ENCODE data around the gene FBF1. TPM values are rescaled to one million over a fixed set of nuclear protein-coding genes. Genes with fewer than 3 reads are reported as not detected.

The FBF1 gene
- total RNA-seq, 3 donors from 2014 or later (not counting 1 experiment from before 2014, with no cell fraction given), result 24.9 to 34.0 (median 33.0) TPM

DNA sequence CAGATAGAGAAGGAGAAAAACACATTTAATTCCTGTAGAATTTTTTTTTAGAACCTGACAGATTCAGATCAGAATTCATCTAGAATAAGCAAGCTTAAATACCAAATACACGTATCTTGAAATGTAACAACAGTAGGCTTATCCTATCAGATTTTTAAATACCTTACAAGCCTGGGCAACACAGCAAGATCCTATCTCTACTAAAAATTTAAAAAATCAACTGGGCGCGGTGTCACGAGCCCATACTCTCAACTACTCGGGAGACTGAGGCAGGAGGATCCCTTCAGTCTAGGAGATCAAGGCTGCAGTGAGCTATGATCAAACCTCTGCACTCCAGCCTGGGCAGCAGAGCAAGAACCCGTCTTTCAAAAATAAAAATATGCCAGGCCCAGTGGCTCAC is 24.6 kb upstream of the FBF1 start:
- no peaks in the 10 kb centered on the region for H3K27me3 ChIP-seq (ENCODE audit: control insufficient read depth, insufficient read depth, low read length)
- H3K4me3 ChIP-seq (ENCODE audit: low read length), result no peak overlapping the region
- intact Hi-C loops (cut with micrococcal nuclease), result no loop called here
- no peaks in the 10 kb centered on the region for H3K9me3 ChIP-seq (ENCODE audit: control insufficient read depth, insufficient read depth, low read length)
- H3K9me3 Mint-ChIP-seq, result no peaks in the 10 kb centered on the region
- peaks cover 0 to 6% of the 10 kb centered on the region in 2 donors for H3K4me1 Mint-ChIP-seq
- no peaks in the 10 kb centered on the region for H3K27me3 Mint-ChIP-seq (ENCODE audit: low read depth in 2 of 2)
- TF ChIP-seq, protein P1, sequence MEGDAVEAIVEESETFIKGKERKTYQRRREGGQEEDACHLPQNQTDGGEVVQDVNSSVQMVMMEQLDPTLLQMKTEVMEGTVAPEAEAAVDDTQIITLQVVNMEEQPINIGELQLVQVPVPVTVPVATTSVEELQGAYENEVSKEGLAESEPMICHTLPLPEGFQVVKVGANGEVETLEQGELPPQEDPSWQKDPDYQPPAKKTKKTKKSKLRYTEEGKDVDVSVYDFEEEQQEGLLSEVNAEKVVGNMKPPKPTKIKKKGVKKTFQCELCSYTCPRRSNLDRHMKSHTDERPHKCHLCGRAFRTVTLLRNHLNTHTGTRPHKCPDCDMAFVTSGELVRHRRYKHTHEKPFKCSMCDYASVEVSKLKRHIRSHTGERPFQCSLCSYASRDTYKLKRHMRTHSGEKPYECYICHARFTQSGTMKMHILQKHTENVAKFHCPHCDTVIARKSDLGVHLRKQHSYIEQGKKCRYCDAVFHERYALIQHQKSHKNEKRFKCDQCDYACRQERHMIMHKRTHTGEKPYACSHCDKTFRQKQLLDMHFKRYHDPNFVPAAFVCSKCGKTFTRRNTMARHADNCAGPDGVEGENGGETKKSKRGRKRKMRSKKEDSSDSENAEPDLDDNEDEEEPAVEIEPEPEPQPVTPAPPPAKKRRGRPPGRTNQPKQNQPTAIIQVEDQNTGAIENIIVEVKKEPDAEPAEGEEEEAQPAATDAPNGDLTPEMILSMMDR (IDR thresholded peaks at IDR 0.05), result no peak
- no peak for ATAC-seq
- no peaks in the 10 kb centered on the region for H3K36me3 Mint-ChIP-seq
- H3K4me3 Mint-ChIP-seq, result no peak overlapping the region
- H3K27ac Mint-ChIP-seq, result no peak overlapping the region
- peaks cover 2% of the 10 kb centered on the region for H3K36me3 ChIP-seq (ENCODE audit: control insufficient read depth, insufficient read depth, low read length)
- no peak for DNase-seq
- no peak overlapping the region for H3K27ac ChIP-seq (ENCODE audit: low read length)
- 97% methylated on average over 6 of the region's 6 CpGs for WGBS (ENCODE audit: insufficient coverage)
- H3K4me1 ChIP-seq (ENCODE audit: control insufficient read depth, insufficient read depth, low read length), result peaks cover 3% of the 10 kb centered on the region

DNA sequence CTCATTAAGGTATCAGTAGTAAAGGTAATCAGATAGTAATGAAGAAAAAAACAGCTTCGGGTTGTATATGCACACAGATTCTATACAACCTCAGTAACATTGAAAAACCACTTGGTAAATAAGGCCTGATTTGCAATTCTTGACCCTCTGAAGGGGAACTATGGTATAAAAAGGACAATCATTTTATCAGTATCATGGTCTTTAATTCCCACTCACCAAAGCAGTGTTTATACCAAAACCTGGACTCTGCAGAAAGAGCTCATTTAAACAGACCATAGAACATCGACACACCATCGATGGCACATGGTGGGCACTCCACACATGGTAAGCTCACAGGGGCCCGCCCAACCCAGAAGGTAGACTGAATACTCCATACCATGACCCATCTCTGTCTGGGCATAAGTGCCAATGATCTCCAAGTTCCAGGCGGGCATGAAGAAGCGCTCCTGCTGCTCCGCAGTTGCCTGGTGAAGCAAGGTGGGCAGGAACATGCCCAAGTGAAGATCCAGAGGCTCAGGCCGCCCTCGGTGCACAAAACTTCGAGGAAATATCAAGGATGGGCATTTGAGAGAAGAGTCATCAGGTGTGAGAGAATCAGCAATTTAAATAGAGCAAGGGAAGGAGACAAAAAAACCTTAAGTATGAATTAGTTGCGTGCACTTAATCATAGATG is 19.1 kb upstream of the FBF1 start:
- TF ChIP-seq, protein P1 (IDR thresholded peaks at IDR 0.05), result no peak
- H3K9me3 ChIP-seq (ENCODE audit: control insufficient read depth, insufficient read depth, low read length), result no peaks in the 10 kb centered on the region
- no peak overlapping the region for H3K27ac ChIP-seq (ENCODE audit: low read length)
- no peaks in the 10 kb centered on the region for H3K27me3 Mint-ChIP-seq (ENCODE audit: low read depth in 2 of 2)
- H3K27ac Mint-ChIP-seq, result no peak overlapping the region
- H3K27me3 ChIP-seq (ENCODE audit: control insufficient read depth, insufficient read depth, low read length), result no peaks in the 10 kb centered on the region
- intact Hi-C loops (cut with micrococcal nuclease), result no loop called here
- peaks cover 0 to 5% of the 10 kb centered on the region in 2 donors for H3K4me1 Mint-ChIP-seq
- DNase-seq (no peak), ATAC-seq (no peak)
- H3K4me1 ChIP-seq (ENCODE audit: control insufficient read depth, insufficient read depth, low read length), result peaks cover 3% of the 10 kb centered on the region
- H3K4me3 ChIP-seq (ENCODE audit: low read length), result no peak overlapping the region
- H3K36me3 Mint-ChIP-seq, result no peaks in the 10 kb centered on the region
- no peaks in the 10 kb centered on the region for H3K9me3 Mint-ChIP-seq
- WGBS (ENCODE audit: insufficient coverage), result 98% methylated on average over 10 of the region's 11 CpGs
- no peak overlapping the region for H3K4me3 Mint-ChIP-seq
- peaks cover 17% of the 10 kb centered on the region for H3K36me3 ChIP-seq (ENCODE audit: control insufficient read depth, insufficient read depth, low read length)

DNA sequence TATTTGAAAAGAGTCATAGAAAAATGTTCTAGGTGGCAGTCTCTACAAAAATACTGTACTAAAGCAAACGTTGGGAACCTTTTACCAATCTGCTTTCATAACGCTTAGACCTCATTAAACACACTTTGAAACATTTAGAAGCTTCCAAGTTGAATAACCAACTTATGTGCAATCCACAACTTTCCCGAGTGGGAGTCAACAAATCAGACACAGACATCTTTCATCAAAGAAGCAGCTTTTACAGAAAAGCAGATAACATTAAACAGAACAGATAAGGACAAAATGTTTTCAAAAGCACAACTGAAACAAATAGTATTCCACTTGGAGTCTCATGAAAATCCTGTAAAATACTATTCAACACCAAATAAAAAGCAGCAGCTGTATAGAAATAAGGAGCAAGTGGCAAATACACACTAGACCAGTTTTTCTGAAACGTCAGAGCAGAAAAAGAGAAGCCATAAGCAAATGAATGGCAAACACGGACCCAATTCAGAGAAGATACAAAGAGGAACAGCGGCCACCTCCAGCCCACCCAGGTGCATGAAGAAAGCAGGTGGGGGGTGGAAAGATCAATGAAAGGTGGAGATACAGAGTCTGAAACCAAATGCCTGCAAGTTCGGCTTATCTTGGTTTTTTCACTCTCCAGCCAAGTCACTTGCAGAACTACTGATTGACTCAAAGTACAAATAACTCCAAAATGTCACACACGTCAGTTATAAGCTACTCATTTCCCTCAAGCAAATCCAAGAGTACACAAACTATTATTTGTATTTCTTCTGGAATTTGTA is 18.4 kb upstream of the FBF1 start:
- Histone ChIP-seq H3K27me3 (ENCODE audit: control insufficient read depth, insufficient read depth, low read length) (no peaks in the 10 kb centered on the region), H3K4me1 (ENCODE audit: control insufficient read depth, insufficient read depth, low read length) (peaks cover 3% of the 10 kb centered on the region), H3K4me3 (ENCODE audit: low read length) (no peak overlapping the region), H3K27ac (ENCODE audit: low read length) (no peak overlapping the region), H3K9me3 (ENCODE audit: control insufficient read depth, insufficient read depth, low read length) (no peaks in the 10 kb centered on the region), H3K36me3 (ENCODE audit: control insufficient read depth, insufficient read depth, low read length) (peaks cover 19% of the 10 kb centered on the region)
- ATAC-seq, result no peak
- no peak for DNase-seq
- no peaks in the 10 kb centered on the region for H3K36me3 Mint-ChIP-seq
- H3K27ac Mint-ChIP-seq, result no peak overlapping the region
- H3K27me3 Mint-ChIP-seq (ENCODE audit: low read depth in 2 of 2), result no peaks in the 10 kb centered on the region
- intact Hi-C loops (cut with micrococcal nuclease), result no loop called here
- TF ChIP-seq, protein P1 (IDR thresholded peaks at IDR 0.05), result no peak
- H3K9me3 Mint-ChIP-seq, result no peaks in the 10 kb centered on the region
- WGBS (ENCODE audit: insufficient coverage), result 89% methylated on average over 8 of the region's 8 CpGs
- no peak overlapping the region for H3K4me3 Mint-ChIP-seq
- peaks cover 0 to 5% of the 10 kb centered on the region in 2 donors for H3K4me1 Mint-ChIP-seq
